ENCODE results near the gene MACROH2A2. TPM values are rescaled to one million over a fixed set of nuclear protein-coding genes. Genes with fewer than 3 reads are reported as not detected.
A peak's percentile ranks its signal among the peaks of the same experiment; 100 is the strongest.

Gene MACROH2A2
- total RNA-seq, 1 donor from 2014 or later, result 25.5 TPM

- Histone ChIP-seq H2AFZ (ENCODE audit: low read depth, low read length) (no peak overlapping the region), H3K27ac (ENCODE audit: low read depth, low read length) (no peak overlapping the region), H3K9me3 (ENCODE audit: insufficient read depth, low read depth, low read length) (no peaks in the 10 kb centered on the region), H3K4me1 (ENCODE audit: insufficient read depth, low read length) (no peaks in the 10 kb centered on the region), H3K27me3 (ENCODE audit: insufficient read depth, low read length) (no peaks in the 10 kb centered on the region), H4K20me1 (ENCODE audit: insufficient read depth, low read length) (peaks cover 12% of the 10 kb centered on the region), H3K4me2 (ENCODE audit: low read length) (no peak overlapping the region), H3K9ac (ENCODE audit: low read length) (no peak overlapping the region), H3K4me3 (ENCODE audit: insufficient read depth, low read depth, low read length) (no peak overlapping the region), H3K79me2 (ENCODE audit: insufficient read depth, low read length) (no peaks in the 10 kb centered on the region), H3K36me3 (ENCODE audit: insufficient read depth, low read length) (no peaks in the 10 kb centered on the region)
- Mint-ChIP-seq H3K27me3 (ENCODE audit: low read depth, unreplicated experiment) (no peaks in the 10 kb centered on the region), H3K27ac (ENCODE audit: unreplicated experiment) (no peak overlapping the region), H3K4me3 (ENCODE audit: unreplicated experiment) (no peak overlapping the region), H3K36me3 (ENCODE audit: low read depth, unreplicated experiment) (peaks cover 12% of the 10 kb centered on the region), H3K4me1 (ENCODE audit: low read depth, unreplicated experiment) (peaks cover 4% of the 10 kb centered on the region), H3K9me3 (ENCODE audit: unreplicated experiment) (no peaks in the 10 kb centered on the region)
- TF ChIP-seq EZH2 (IDR thresholded peaks at IDR 0.05; ENCODE audit: insufficient read depth, low read length), result no peak
- TF ChIP-seq, protein P1, sequence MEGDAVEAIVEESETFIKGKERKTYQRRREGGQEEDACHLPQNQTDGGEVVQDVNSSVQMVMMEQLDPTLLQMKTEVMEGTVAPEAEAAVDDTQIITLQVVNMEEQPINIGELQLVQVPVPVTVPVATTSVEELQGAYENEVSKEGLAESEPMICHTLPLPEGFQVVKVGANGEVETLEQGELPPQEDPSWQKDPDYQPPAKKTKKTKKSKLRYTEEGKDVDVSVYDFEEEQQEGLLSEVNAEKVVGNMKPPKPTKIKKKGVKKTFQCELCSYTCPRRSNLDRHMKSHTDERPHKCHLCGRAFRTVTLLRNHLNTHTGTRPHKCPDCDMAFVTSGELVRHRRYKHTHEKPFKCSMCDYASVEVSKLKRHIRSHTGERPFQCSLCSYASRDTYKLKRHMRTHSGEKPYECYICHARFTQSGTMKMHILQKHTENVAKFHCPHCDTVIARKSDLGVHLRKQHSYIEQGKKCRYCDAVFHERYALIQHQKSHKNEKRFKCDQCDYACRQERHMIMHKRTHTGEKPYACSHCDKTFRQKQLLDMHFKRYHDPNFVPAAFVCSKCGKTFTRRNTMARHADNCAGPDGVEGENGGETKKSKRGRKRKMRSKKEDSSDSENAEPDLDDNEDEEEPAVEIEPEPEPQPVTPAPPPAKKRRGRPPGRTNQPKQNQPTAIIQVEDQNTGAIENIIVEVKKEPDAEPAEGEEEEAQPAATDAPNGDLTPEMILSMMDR (IDR thresholded peaks at IDR 0.05; ENCODE audit: insufficient read depth, low read depth, low read length), result no peak
- DNase-seq (ENCODE audit: low read depth), result no peak
- no peak for FAIRE-seq
These were observed 31.5 kb downstream of the MACROH2A2 start for GRCh38 chr10:70084189-70084588.

DNA sequence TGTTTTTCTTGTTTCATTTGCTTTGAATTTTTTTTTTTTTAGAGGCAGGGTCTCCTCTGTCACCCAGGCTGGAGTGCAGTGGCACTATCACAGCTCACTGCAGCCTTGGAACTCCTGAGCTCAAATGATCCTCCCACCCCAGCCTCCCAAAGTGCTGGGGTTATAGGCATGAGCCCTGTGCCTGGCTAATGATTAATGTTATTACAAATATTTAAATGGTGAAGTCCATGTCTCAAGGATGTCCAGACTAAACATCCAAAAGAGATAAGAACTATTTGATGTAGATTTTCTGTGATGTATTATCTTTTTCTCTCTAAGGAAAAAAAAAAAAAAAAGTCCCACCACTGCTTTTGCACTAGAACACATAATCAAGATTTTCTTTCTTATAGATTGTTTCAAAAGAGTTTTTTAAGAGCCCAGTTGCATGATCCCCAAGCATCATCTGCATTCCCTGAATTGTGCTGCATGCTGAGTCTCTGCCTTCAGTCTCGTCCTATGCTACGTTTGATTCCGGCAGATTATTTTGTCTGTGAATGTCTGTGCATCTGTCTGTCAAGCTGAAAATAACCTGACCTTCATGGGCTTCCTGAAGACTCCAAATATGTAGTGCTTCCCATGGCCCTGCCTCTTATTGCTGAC, 33.4 kb downstream of the MACROH2A2 start:
- Histone ChIP-seq H3K4me2 (ENCODE audit: low read length) (no peak overlapping the region), H3K9me3 (ENCODE audit: insufficient read depth, low read depth, low read length) (no peaks in the 10 kb centered on the region), H3K9ac (ENCODE audit: low read length) (no peak overlapping the region), H3K36me3 (ENCODE audit: insufficient read depth, low read length) (no peaks in the 10 kb centered on the region), H3K79me2 (ENCODE audit: insufficient read depth, low read length) (no peaks in the 10 kb centered on the region), H4K20me1 (ENCODE audit: insufficient read depth, low read length) (peaks cover 4% of the 10 kb centered on the region), H3K4me1 (ENCODE audit: insufficient read depth, low read length) (no peaks in the 10 kb centered on the region), H3K27me3 (ENCODE audit: insufficient read depth, low read length) (no peaks in the 10 kb centered on the region), H2AFZ (ENCODE audit: low read depth, low read length) (no peak overlapping the region), H3K4me3 (ENCODE audit: insufficient read depth, low read depth, low read length) (no peak overlapping the region), H3K27ac (ENCODE audit: low read depth, low read length) (no peak overlapping the region)
- Mint-ChIP-seq H3K4me3 (ENCODE audit: unreplicated experiment) (no peak overlapping the region), H3K36me3 (ENCODE audit: low read depth, unreplicated experiment) (peaks cover 5% of the 10 kb centered on the region), H3K4me1 (ENCODE audit: low read depth, unreplicated experiment) (peaks cover 7% of the 10 kb centered on the region), H3K27ac (ENCODE audit: unreplicated experiment) (no peak overlapping the region), H3K27me3 (ENCODE audit: low read depth, unreplicated experiment) (no peaks in the 10 kb centered on the region), H3K9me3 (ENCODE audit: unreplicated experiment) (no peaks in the 10 kb centered on the region)
- TF ChIP-seq EZH2 (IDR thresholded peaks at IDR 0.05; ENCODE audit: insufficient read depth, low read length), result no peak
- TF ChIP-seq, protein P1 (IDR thresholded peaks at IDR 0.05; ENCODE audit: insufficient read depth, low read depth, low read length), result no peak
- no peak for FAIRE-seq
- DNase-seq (ENCODE audit: low read depth), result no peak

DNA sequence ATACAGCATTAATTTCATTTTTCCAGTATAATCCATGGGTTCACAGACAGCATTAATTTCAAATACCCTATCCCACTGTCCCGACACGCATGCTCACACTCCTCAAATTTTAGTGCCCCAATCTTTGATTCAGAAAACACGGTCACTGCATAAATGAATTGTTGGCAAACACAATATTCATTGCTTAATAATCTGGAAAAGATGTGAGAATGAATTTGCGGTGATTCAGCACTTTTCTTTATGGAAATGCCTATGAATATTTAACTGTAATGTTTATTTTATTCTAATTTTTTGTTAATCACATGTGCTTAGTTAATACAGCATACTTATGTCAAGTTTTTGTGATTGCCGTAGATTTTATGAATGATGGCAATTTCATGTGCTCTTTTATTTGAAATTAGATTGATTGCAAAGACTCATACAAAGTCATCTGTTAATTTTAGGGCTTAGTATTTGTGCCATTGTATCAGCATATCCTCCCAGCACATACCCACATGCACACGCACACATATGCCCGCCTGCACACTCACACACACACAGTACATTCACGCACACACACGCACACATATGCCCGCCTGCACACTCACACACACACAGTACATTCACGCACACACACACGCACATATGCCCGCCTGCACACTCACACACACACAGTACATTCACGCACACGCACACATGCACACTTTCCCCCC, 35.1 kb downstream of the MACROH2A2 start:
- Mint-ChIP-seq H3K4me3 (ENCODE audit: unreplicated experiment) (no peak overlapping the region), H3K27me3 (ENCODE audit: low read depth, unreplicated experiment) (no peaks in the 10 kb centered on the region), H3K36me3 (ENCODE audit: low read depth, unreplicated experiment) (peaks cover 14% of the 10 kb centered on the region), H3K4me1 (ENCODE audit: low read depth, unreplicated experiment) (peaks cover 7% of the 10 kb centered on the region), H3K9me3 (ENCODE audit: unreplicated experiment) (no peaks in the 10 kb centered on the region), H3K27ac (ENCODE audit: unreplicated experiment) (peak overlapping the region; percentile 66)
- H2AFZ ChIP-seq (ENCODE audit: low read depth, low read length), result no peak overlapping the region
- H3K4me3 ChIP-seq (ENCODE audit: insufficient read depth, low read depth, low read length), result no peak overlapping the region
- no peaks in the 10 kb centered on the region for H3K36me3 ChIP-seq (ENCODE audit: insufficient read depth, low read length)
- FAIRE-seq (no peak), DNase-seq (ENCODE audit: low read depth) (no peak)
- no peak overlapping the region for H3K27ac ChIP-seq (ENCODE audit: low read depth, low read length)
- TF ChIP-seq, protein P1 (IDR thresholded peaks at IDR 0.05; ENCODE audit: insufficient read depth, low read depth, low read length), result no peak
- no peak for TF ChIP-seq EZH2 (IDR thresholded peaks at IDR 0.05; ENCODE audit: insufficient read depth, low read length)
- H3K27me3 ChIP-seq (ENCODE audit: insufficient read depth, low read length), result no peaks in the 10 kb centered on the region
- H3K4me2 ChIP-seq (ENCODE audit: low read length), result no peak overlapping the region
- no peaks in the 10 kb centered on the region for H3K4me1 ChIP-seq (ENCODE audit: insufficient read depth, low read length)
- no peaks in the 10 kb centered on the region for H4K20me1 ChIP-seq (ENCODE audit: insufficient read depth, low read length)
- H3K9me3 ChIP-seq (ENCODE audit: insufficient read depth, low read depth, low read length), result no peaks in the 10 kb centered on the region
- no peak overlapping the region for H3K9ac ChIP-seq (ENCODE audit: low read length)
- H3K79me2 ChIP-seq (ENCODE audit: insufficient read depth, low read length), result no peaks in the 10 kb centered on the region

All from astrocyte (in vitro differentiated cells and primary cell).